Measurements from ENCODE around the gene RNF8.
"Not testable (repeated sequence)": the region's sequence is repeated elsewhere in the genome, so short reads cannot be mapped to it uniquely, and the experiment has no call there.

Gene RNF8

GRCh38 chr6:37315157-37315515 is 38.6 kb upstream of the RNF8 start:
- H3K9me3 Mint-ChIP-seq, result no peaks in the 10 kb centered on the region
- peaks cover 4 to 5% of the 10 kb centered on the region in 2 donors for H3K4me1 Mint-ChIP-seq
- peaks cover 13 to 30% of the 10 kb centered on the region in 2 donors for H3K36me3 Mint-ChIP-seq
- ATAC-seq (replicated peaks) (peak in 1 of 2 donors; percentile 6), DNase-seq (no peak)
- no peak overlapping the region for H3K4me3 Mint-ChIP-seq
- no peak overlapping the region for H3K27ac Mint-ChIP-seq
- no peaks in the 10 kb centered on the region for H3K27me3 Mint-ChIP-seq

- H3K27ac Mint-ChIP-seq, result no peak overlapping the region
- peaks cover 4 to 5% of the 10 kb centered on the region in 2 donors for H3K4me1 Mint-ChIP-seq
- no peak overlapping the region for H3K4me3 Mint-ChIP-seq
- DNase-seq (no peak), ATAC-seq (replicated peaks) (no peak)
- peaks cover 11 to 28% of the 10 kb centered on the region in 2 donors for H3K36me3 Mint-ChIP-seq
- no peaks in the 10 kb centered on the region for H3K27me3 Mint-ChIP-seq
- no peaks in the 10 kb centered on the region for H3K9me3 Mint-ChIP-seq
Observed at GRCh38 chr6:37316071-37316470, 37.7 kb upstream of the RNF8 start.

GRCh38 chr6:37317312-37318038 is 36.3 kb upstream of the RNF8 start:
- Mint-ChIP-seq H3K27me3 (no peaks in the 10 kb centered on the region), H3K4me1 (peaks cover 4 to 5% of the 10 kb centered on the region in 2 donors), H3K4me3 (no peak overlapping the region), H3K36me3 (peaks cover 18 to 32% of the 10 kb centered on the region in 2 donors), H3K27ac (no peak overlapping the region), H3K9me3 (no peaks in the 10 kb centered on the region)
- no peak for ATAC-seq (replicated peaks)
- no peak for DNase-seq

GRCh38 chr6:37319156-37319555 is 34.6 kb upstream of the RNF8 start:
- no peak overlapping the region for H3K27ac Mint-ChIP-seq
- H3K9me3 Mint-ChIP-seq, result no peaks in the 10 kb centered on the region
- ATAC-seq (replicated peaks) (no peak), DNase-seq (no peak)
- peaks cover 4 to 5% of the 10 kb centered on the region in 2 donors for H3K4me1 Mint-ChIP-seq
- H3K36me3 Mint-ChIP-seq, result peaks cover 11 to 21% of the 10 kb centered on the region in 2 donors
- no peaks in the 10 kb centered on the region for H3K27me3 Mint-ChIP-seq
- H3K4me3 Mint-ChIP-seq, result no peak overlapping the region

GRCh38 chr6:37319856-37320480 is 33.8 kb upstream of the RNF8 start:
- Mint-ChIP-seq H3K27ac (no peak overlapping the region), H3K4me3 (no peak overlapping the region), H3K36me3 (peaks cover 8 to 15% of the 10 kb centered on the region in 2 donors), H3K27me3 (no peaks in the 10 kb centered on the region), H3K4me1 (peaks cover 0 to under 1% of the 10 kb centered on the region in 2 donors), H3K9me3 (no peaks in the 10 kb centered on the region)
- DNase-seq (no peak), ATAC-seq (replicated peaks) (no peak)

GRCh38 chr6:37320646-37321045 is 33.1 kb upstream of the RNF8 start:
- no peaks in the 10 kb centered on the region for H3K9me3 Mint-ChIP-seq
- peaks cover 9 to 15% of the 10 kb centered on the region in 2 donors for H3K36me3 Mint-ChIP-seq
- H3K27me3 Mint-ChIP-seq, result no peaks in the 10 kb centered on the region
- no peak for ATAC-seq (replicated peaks)
- no peak for DNase-seq
- peaks cover 0 to 2% of the 10 kb centered on the region in 2 donors for H3K4me1 Mint-ChIP-seq
- H3K4me3 Mint-ChIP-seq, result no peak overlapping the region
- no peak overlapping the region for H3K27ac Mint-ChIP-seq

GRCh38 chr6:37321101-37321500 is 32.7 kb upstream of the RNF8 start:
- Mint-ChIP-seq H3K9me3 (no peaks in the 10 kb centered on the region), H3K27me3 (no peaks in the 10 kb centered on the region), H3K4me3 (no peak overlapping the region), H3K36me3 (peaks cover 12 to 19% of the 10 kb centered on the region in 2 donors), H3K4me1 (peaks cover 2 to 6% of the 10 kb centered on the region in 2 donors), H3K27ac (no peak overlapping the region)
- ATAC-seq (replicated peaks) (no peak), DNase-seq (no peak)

GRCh38 chr6:37321516-37322415 is 32.0 kb upstream of the RNF8 start:
- H3K27me3 Mint-ChIP-seq, result no peaks in the 10 kb centered on the region
- H3K9me3 Mint-ChIP-seq, result no peaks in the 10 kb centered on the region
- H3K4me3 Mint-ChIP-seq, result no peak overlapping the region
- peaks cover 2 to 6% of the 10 kb centered on the region in 2 donors for H3K4me1 Mint-ChIP-seq
- H3K27ac Mint-ChIP-seq, result peak overlapping the region; percentile 85
- ATAC-seq (replicated peaks), result no peak
- DNase-seq, result no peak
- H3K36me3 Mint-ChIP-seq, result peaks cover 12 to 20% of the 10 kb centered on the region in 2 donors

GRCh38 chr6:37323580-37323979 is 30.2 kb upstream of the RNF8 start:
- no peak overlapping the region for H3K4me3 Mint-ChIP-seq
- no peak for ATAC-seq (replicated peaks)
- DNase-seq, result no peak

GRCh38 chr6:37324131-37325033 is 29.4 kb upstream of the RNF8 start:
- no peak for DNase-seq
- ATAC-seq (replicated peaks), result no peak
- H3K27me3 Mint-ChIP-seq, result no peaks in the 10 kb centered on the region
- no peak overlapping the region for H3K27ac Mint-ChIP-seq
- H3K36me3 Mint-ChIP-seq, result peaks cover 22 to 31% of the 10 kb centered on the region in 2 donors
- H3K4me1 Mint-ChIP-seq, result peaks cover 2 to 6% of the 10 kb centered on the region in 2 donors
- H3K4me3 Mint-ChIP-seq, result no peak overlapping the region
- H3K9me3 Mint-ChIP-seq, result no peaks in the 10 kb centered on the region

More at GRCh38 chr6:37323580-37323979, 30.2 kb upstream of the RNF8 start:
- no peaks in the 10 kb centered on the region for H3K9me3 Mint-ChIP-seq
- H3K27me3 Mint-ChIP-seq, result no peaks in the 10 kb centered on the region
- no peak overlapping the region for H3K27ac Mint-ChIP-seq
- peaks cover 19 to 27% of the 10 kb centered on the region in 2 donors for H3K36me3 Mint-ChIP-seq
- peaks cover 2 to 6% of the 10 kb centered on the region in 2 donors for H3K4me1 Mint-ChIP-seq

- H3K4me1 Mint-ChIP-seq; H3K27ac Mint-ChIP-seq; H3K9me3 Mint-ChIP-seq; H3K4me3 Mint-ChIP-seq; ATAC-seq (replicated peaks); DNase-seq; H3K27me3 Mint-ChIP-seq: not testable (repeated sequence)
- peaks cover 31 to 34% of the 10 kb centered on the region in 2 donors for H3K36me3 Mint-ChIP-seq
Observed at GRCh38 chr6:37330345-37330744, 23.4 kb upstream of the RNF8 start.

GRCh38 chr6:37331047-37331446 is 22.7 kb upstream of the RNF8 start:
- no peaks in the 10 kb centered on the region for H3K27me3 Mint-ChIP-seq
- H3K4me1 Mint-ChIP-seq, result peaks cover 0 to under 1% of the 10 kb centered on the region in 2 donors
- DNase-seq (no peak), ATAC-seq (replicated peaks) (no peak)
- peaks cover 28 to 31% of the 10 kb centered on the region in 2 donors for H3K36me3 Mint-ChIP-seq
- H3K4me3 Mint-ChIP-seq, result no peak overlapping the region
- H3K27ac Mint-ChIP-seq, result no peak overlapping the region
- no peaks in the 10 kb centered on the region for H3K9me3 Mint-ChIP-seq

- no peaks in the 10 kb centered on the region for H3K9me3 Mint-ChIP-seq
- H3K27ac Mint-ChIP-seq, result no peak overlapping the region
Observed at GRCh38 chr6:37332894-37333293, 20.9 kb upstream of the RNF8 start.

More at GRCh38 chr6:37332894-37333293, 20.9 kb upstream of the RNF8 start:
- peaks cover 23 to 29% of the 10 kb centered on the region in 2 donors for H3K36me3 Mint-ChIP-seq
- DNase-seq, result no peak
- H3K27me3 Mint-ChIP-seq, result no peaks in the 10 kb centered on the region
- H3K4me1 Mint-ChIP-seq, result no peaks in the 10 kb centered on the region
- H3K4me3 Mint-ChIP-seq, result no peak overlapping the region
- no peak for ATAC-seq (replicated peaks)
